GM18870 (cell line): ENCODE measurements around the gene TKFC.

Source experiments
- ATAC-seq: cut with Tn5 transposase; IDR thresholded peaks from one replicate; pipeline ENCODE4 v1.9.1; 2021; ENCODE audit warnings: moderate library complexity; ENCODE audit not compliant: unreplicated experiment

Gene TKFC

DNA sequence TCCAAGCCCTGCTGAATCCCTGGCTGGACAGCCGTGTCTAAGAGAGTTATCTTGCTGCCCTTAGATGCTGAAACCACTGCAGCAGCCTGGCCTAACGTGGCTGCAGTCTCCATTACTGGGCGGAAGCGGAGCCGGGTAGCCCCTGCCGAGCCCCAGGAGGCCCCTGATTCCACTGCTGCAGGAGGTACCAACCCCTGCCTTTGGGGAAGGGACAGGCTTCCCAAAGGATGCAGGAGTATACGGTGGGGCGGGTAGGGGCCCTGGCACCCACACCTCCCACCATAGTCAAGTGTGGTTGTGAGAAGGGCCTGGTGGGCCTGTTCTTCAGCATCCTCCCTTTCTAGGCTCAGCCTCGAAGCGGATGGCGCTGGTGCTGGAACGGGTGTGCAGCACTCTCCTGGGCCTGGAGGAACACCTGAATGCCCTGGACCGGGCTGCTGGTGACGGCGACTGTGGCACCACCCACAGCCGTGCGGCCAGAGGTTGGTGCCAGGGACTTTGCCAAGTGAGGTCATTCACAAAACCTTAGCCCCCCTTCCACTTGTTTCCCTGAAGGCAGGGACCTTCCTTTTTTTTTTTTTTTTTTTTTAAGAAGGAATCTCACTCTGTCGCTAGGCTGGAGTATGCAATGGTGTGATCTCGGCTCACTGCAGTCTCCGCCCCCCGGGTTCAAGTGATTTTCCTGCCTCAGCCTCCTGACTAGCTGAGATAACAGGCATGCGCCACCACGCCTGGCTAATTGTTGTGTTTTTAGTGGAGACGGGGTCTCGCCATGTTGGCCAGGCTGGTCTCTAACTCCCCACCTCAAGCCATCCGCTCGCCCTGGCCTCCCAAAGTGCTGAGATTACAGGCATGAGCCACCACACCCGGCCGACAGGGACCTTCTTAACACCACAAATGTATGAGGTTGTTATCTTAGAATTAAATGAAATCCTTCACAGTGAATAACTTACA lies 11.0 kb downstream of the TKFC start:
- ATAC-seq: no peak

DNA sequence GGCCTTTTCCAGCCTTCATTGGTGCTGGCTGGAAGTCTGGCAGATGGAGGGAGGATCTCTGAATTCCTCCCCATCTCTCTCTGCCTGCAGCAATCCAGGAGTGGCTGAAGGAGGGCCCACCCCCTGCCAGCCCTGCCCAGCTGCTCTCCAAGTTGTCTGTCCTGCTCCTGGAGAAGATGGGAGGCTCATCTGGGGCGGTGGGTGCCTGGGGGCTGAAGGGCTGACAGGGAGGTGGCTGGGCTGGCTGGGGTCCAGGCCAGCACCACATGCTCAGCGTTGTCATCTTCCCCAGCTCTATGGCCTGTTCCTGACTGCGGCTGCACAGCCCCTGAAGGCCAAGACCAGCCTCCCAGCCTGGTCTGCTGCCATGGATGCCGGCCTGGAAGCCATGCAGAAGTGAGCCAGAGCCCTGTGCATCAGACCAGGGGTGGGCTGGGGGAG lies 12.2 kb downstream of the TKFC start:
- ATAC-seq: no peak

DNA sequence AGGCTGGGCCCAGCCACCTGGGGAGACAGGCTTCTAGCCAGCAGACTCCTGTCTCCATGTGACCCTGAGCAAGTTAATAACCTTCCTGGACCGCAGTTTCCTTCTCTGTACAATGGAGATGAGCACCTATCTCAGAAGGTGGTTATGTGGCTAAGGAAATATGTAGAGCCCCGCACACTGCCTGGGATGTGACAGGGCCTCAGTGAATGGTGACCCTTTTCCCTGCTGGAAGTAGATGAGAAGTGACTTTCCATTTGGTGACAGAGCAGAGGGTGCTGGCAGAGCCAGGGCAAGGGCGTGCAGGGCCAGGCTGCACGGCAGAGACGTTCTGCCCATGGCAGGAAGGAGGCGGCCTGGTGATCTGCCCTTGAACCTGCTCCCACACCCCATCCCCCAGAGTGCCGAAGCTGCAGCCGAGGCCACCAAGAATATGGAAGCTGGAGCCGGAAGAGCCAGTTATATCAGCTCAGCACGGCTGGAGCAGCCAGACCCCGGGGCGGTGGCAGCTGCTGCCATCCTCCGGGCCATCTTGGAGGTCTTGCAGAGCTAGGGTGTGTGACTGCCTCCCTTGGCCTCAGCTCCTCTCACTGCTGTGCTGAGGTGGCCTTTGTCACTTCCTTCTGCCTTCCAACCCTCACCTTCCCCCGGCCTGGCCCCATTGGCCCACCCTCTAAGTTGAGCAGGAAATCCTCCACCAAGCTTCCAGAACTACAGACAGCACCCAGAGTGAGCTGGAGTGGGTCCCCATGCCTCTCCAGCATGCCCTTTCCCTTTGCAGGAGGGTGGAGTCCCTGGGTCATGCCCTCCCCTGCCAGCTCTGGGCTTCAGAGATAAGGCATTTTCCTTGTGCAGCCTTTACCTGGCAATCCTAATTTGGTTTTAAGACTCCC lies 13.2 kb downstream of the TKFC start:
- ATAC-seq: no peak

DNA sequence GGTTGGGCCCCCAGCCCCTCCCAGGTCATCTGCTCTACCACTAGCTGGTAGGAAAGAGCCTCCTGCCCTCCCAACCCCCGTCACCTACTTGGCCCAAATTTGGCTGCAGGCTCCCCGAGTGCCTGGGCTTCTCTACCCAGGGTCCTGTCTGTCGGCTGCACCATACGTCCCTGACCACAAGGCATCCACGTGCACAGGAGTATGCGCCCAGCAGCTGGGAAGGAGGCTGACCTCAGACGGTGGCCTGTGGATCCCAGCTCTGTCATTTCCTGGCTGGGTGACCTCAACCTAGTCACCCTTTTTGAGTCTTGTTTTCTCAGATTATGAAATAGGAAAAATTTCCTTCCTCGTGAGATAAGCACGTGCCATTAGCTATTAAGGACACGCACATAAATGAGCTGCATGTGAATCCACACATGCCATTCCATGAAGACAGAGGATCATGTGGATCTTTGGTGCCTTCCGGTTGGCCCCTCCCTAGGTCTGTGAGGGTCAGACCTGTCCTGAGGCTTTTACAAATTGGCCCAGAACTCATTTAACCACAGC lies 15.0 kb downstream of the TKFC start:
- ATAC-seq: no peak

DNA sequence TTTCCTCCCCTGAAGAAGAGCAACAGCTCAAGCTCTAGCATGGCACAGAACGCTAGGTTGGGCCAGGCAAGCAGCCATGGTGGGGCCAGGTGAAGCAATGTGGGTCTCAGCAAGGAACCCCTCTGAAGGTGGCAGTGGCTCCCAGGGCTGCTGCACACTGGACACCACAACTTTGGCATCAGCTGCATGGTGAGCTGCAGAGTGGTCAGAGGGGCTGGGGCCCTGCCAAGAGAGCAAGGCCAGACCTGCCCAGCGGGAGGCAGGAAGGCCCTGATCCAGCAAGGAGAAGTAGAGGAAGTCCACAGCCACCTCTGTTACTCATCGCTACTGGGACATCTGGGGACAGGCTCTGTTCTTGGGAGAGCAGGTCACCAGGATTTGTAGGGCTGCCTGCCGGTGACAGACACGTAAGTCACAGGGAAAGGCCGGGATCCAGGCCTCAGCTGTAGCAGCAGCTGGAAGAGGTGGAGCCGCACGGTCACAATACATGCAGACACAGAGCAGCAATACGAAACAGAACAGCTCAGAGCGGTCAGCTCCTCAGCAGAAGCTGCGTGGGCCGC lies 16.2 kb downstream of the TKFC start:
- no peak for ATAC-seq

DNA sequence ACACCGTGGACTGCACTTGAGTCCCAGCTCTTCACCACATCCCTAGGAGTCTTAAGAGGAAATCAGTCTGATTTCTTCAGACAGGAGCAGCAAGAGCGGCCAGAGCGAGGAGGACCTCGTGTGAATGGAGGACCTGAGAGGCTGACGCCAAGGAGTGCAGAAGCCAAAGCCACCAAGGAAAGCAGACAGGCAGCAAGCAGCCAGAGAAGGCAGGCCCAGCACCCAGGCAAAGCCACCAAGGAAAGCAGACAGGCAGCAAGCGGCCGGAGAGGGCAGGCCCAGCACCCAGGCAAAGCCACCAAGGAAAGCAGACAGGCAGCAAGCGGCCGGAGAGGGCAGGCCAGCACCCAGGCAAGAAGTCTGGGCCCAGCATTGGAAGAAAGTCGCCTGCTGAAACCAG lies 16.9 kb downstream of the TKFC start:
- no peak for ATAC-seq

DNA sequence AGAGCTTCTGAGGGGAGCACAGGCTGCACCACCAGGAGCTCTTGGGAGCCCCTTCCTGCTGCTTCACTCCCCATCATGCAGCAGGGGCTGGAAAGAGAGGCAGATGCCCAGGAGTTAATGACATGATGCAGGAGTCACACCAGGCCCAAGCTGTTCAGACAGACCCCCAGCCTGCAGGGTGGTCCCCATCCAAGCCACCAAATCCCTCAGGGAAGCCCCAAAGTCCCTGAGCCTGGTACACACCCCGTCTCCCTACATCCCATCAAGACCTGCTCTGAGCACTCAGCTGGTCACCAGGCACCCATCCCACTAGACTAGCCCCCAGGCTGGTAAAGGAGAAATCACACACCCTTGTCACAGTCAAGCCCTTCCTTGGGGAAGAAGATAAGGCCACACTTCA lies 17.3 kb downstream of the TKFC start:
- ATAC-seq: no peak

DNA sequence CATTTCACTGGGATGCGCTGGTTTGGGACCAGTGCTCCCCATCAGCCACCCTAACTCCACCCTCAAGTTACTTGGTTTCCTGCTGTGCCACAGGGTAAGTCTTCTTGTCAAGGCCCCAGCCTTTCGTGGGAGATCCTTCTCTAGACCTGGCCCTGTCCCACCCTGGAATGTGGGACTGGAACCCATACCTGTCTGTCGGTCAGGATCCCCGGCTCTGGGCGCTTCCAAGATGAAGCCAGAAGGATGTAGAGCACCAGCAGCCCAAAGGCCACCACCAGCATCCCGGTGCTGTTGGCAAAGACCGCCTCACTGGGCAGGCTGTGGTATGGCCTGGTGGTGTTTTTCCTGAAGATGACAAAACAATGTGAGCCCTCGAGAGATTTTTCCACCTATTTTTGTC lies 17.8 kb downstream of the TKFC start:
- ATAC-seq: no peak

DNA sequence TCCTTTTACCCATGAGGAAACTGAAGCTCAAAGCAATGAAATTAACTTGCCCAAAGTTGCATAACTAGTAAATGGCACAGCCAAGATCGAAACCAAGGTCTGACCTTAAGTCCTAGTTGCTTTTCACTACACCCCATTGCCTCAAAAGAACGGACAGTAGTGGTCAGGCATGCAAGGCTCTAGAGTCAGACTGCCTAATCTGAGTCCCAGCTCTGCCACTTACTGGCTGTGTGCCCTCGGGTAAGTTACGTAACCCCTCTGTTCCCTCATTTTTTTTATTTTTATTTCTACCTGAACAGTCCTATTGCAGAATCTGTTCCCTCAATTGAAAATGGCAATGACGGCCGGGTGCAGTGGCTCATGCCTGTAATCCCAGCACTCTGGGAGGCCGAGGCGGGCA lies 19.0 kb downstream of the TKFC start:
- ATAC-seq: no peak

DNA sequence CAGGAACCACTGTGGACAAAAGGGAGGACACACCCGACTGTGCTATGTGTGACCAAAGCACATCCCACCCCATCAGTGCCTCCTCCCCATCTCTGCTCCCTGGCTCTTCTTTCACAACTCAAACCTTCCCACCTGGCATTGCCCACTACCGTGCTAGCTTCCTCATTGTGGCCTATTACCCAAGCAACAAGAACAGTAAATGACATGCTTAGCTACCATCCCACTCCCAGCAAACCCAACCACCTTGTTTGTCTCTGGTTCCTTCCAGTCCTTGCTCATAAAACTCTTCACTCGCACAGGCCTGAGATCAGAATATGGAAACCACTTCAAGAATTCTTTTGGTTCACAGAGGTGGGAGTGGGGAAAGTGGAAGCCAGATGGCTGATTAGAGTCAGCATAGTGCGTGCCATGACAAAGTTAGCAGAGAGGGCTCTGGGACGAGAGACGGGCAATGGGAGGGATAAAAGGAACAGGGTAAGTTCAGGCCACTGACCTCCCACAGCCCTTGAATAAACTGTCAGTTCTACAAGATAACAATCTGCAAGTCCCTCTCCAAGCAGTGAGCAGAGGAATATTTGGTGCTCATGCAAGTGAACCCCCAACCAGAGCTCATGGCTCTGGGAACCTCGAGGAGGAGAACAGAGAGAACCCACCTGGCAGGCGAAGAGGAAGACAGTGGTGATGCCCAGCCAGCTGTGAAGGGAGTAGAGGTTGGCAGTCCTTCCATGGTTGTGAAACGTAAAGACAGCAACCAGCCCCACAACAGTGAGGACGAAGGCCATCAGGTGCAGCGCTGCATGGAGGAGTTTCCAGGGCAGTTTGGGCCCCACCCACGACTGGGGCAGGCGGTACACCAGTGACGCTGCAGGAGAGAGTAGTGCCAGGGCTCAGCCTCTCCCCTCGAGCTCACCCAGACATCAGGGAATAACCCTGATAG lies 20.4 kb downstream of the TKFC start:
- no peak for ATAC-seq

DNA sequence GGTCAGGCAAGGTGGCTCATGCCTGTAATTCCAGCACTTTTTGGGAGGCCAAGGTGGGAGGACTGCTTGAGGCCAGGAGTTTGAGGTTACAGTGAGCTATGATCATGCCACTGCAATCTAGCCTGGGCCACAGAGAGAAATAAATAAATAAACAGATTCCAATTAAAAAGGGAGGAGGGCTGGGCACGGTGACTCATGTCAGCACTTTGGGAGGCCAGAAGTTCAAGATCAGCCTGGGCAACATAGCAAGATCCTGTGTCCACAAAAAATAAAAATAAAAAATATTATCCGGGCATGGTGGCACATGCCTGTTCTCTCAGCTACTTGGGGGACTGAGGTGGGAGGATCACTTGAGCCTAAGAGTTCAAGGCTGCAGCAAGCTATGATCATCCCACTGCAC lies 21.2 kb downstream of the TKFC start:
- ATAC-seq: no peak

DNA sequence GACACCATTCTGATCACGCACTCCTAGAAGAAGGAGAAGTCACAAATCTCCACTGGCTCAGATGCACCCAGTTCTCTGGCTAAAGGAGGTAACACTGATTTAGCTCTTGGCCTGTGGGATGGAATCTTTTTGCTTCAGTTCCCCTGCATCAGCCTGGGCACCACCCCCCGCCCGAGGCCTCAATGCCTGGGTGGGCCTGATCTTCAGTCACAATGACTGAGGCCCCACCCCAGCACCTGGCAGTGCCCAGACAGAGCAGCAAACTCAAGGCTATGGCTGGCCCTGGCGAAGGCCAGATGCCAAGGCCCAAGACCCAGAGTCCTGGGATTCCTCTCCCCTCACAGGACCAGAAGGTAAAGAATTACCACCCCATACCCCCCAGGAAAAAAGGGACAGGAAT lies 23.7 kb downstream of the TKFC start:
- no peak for ATAC-seq

DNA sequence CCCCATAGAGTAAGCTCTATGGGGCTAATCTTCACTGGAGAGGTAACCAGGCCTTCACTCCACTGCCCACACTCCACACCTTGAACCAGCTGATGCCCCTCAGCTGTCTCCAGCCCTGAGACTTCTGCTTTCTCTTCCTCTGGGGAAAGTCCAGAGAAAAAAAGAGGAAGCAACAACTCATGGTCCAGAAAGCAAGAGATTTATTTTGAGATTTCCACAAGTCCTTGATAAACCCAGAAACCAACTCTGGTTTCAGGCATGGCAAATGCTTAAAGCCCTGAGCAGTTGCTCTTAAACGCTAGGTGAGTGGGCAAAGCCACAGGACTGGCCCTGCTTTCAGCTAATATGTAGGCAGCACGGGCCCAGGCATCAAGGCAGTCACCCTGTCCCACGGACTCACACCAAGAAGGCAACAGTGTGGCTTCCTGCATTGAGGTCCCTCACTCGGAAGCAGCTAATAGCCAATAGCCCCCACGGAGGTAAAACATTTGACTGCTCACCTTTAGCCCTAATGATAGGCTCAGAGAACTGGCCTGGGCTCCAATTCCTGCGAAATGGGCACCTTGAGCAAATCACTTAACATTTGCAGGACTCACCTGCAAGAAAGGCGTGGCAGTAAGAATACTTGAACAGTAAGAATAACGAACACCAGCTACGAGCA lies 24.3 kb downstream of the TKFC start:
- peak; percentile 39 for ATAC-seq

DNA sequence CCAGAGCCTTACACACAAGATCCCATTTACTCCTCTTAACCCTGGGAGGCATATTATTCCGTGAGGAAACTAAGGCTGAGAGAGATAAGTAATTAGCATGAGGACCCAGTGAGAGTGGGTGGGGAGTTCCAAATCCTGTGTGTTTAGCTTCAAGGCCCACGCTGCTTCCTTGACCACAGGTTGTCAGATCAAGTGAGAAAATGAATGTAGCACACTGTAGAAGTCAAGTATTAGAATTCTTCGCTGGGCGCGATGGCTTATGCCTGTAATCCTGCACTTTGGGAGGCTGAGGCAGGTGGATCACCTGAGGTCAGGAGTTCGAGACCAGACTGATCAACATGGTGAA lies 24.8 kb downstream of the TKFC start:
- ATAC-seq: no peak

DNA sequence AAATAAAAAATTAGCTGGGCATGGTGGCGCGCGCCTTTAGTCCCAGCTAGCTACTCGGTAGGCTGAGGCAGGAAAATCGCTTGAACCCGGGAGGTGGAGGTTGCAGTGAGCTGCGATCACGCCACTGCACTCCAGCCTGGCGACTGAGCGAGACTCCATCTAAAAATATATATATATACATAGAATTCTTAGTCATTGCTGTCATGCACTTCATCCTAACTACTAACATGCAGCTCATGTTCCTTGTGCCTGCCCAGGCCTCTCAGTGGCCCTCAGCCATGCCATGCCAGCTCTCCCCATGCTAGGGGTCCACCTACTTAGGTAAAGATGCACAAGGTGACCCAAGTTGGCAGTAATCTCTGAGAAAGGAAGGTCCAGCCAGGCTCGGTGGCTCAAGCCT lies 25.5 kb downstream of the TKFC start:
- ATAC-seq: no peak

DNA sequence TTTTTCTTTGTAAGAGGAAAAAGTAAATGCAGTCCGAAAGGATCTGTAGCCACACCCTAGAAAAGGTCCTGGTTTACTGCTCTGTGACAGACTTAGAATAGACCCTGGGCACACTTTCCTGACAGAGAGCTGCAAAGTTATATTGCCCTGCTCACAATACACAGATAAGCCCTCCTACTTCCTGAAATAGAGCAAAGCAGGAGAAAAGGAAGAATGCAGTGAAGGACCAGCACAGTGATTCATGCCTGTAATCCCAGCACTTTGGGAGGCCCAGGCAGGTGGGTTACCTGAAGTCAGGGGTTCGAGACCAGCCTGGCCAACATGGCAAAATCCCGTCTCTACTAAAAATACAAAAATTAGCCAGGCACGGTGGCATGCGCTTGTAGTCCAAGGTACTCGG lies 26.5 kb downstream of the TKFC start:
- no peak for ATAC-seq

DNA sequence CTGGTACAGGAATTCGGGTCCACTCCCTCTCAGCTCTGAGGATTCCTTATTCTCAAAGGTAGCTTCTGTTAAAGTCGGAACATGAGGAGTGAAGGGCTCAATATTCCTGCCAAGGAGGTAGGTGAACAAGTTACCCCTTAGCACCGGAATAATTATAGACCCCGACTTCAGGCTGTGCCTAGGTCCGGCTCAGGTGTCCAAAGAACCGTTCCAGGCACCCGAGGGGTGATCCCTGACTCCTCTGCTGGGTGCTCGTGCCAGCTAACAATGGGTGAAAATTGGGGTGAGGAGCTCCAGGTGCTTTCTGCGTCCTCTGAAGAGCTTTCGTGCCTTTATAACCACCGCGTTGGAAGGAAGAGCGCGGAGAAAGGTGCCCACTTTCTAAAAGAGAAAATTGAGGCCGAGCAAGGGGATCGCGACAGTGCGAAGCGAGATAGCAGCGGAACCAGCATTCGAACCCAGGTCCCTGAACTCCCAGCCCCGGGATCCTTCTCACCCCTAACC lies 28.3 kb downstream of the TKFC start:
- ATAC-seq: no peak

DNA sequence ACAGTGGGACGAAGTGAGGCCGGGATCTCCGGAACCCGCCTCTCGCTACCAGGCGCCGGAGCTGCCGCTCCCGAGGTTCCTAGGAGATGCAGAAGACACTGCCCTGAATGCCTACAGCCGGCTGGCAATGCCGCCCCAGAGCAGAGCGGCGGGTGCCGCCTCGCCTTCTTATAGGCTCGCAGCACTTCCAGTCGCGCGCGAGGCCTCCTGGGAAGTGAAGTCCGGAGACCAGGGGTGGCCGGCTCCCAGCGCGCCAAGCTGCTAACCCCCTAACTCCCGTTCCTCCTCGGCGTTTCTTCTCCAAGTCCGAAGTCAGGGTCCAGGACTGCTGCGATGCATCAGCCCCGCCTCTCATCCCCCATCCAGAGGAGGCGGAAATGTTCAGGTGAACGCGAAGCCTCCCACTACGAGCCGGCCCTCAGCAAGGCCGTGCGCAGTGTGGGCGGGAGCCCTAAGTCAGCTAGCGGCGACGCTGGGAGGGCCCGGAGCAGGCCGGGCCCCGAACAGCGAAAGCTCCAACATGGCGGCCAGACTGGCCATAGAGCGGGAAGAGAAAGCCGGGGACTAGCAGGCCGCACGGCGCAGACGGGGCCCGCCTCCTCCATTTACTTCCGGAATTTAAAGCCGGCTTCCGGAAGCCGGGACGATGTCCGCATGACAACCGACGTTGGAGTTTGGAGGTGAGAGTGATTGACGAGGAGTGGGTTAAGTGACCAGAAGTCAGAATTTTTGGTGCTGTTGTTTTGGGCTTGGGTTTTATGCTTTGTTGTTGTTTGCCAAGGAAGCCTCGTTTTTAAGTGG lies 28.9 kb downstream of the TKFC start, which contains the start of the genes CYB561A3 and TMEM138:
TSS of gene CYB561A3 (minus strand) at position 142 of the 801 bp plus-strand sequence. CDS start 5,169 bp downstream, outside the sequence.
TSS of gene TMEM138 (plus strand) at position 634 of the 801 bp plus-strand sequence. CDS start 2,017 bp downstream, outside the sequence.
- peak; percentile 59 for ATAC-seq

DNA sequence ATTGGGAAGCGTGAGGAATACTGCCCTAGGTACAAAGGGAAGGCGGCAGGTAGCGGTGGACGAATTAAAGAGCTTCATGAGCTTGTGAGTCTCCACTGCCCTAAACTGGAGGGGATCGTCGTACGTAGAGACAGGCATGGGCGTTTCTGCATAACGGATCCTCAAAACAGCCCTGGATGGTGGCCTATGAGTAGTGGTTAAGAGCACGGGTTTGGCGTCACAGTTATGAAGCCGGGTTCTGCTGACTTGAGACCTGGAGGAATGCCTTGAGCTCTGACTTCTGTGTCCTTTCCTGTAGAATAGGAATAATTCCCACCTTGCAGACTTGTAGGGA lies 29.5 kb downstream of the TKFC start:
- no peak for ATAC-seq
